Measurements from ENCODE around the gene ATP6V0C.

The ATP6V0C gene

DNA sequence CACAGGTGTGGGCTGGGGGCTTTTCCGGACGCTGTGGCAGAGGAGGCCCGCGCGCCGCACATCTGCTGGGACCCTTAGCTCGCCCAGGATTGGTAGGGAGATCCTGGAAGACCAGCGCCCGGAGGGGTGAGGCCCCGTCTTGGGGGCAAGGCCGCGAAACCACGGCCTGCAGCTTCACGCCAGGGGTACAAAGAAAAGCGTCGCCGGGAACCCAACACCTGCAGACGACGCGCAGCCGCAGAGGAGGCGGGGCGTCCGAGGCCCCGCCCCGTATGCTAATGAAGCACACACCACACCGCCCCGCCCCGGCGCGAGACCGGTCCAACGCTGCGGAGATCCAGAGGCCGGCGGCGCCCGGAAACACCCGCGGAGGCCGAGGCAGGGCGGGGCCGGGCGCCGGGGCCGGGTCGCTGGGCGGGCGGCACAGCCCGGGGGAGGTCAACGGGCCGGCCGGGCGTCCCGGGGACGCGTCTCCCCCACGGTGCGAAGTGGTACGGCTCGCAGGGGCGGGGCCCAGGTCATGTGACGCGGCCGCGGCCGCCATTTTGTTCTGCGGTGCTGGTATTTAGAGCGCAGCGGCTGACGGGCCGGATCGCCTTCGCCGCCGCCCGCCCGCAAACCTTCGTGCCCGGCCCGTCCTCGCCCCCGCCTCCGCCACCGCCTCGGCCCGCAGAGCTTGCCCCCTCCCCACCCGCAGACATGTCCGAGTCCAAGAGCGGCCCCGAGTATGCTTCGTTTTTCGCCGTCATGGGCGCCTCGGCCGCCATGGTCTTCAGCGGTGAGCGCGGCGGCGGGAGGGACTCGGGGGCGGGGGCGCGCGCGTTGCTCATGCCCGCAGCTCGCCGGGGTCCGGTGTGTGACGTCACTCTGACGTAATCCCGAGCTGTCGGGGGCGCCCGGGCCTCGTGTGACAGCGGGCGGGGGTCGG, at the start of gene ATP6V0C:
TSS of gene ATP6V0C (plus strand) at position 548 of the 928 bp plus-strand sequence. CDS start at position 700, 152 bp downstream.
- peak; percentile 93 to 95 for DNase-seq

DNA sequence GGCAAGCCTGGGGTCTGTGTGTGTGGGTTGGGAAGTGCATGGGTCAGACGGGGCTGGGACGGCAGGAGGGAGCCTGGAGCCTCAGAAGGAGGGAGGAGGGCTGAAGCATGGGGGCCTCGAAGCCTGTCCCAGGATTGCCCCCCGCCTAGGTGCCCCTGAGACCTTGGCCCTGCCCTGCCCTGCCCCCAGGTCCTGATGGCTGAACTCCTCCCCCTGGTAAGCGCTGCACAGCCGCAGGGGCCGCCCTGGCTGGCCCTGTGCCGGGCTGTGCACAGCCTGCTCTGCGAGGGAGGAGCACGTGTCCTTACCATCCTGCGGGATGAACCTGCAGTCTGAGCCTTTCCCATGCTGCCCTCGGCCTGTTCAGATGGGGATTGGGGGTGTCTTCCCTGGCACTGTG, 49.4 kb upstream of the ATP6V0C start:
- no peak for DNase-seq

DNA sequence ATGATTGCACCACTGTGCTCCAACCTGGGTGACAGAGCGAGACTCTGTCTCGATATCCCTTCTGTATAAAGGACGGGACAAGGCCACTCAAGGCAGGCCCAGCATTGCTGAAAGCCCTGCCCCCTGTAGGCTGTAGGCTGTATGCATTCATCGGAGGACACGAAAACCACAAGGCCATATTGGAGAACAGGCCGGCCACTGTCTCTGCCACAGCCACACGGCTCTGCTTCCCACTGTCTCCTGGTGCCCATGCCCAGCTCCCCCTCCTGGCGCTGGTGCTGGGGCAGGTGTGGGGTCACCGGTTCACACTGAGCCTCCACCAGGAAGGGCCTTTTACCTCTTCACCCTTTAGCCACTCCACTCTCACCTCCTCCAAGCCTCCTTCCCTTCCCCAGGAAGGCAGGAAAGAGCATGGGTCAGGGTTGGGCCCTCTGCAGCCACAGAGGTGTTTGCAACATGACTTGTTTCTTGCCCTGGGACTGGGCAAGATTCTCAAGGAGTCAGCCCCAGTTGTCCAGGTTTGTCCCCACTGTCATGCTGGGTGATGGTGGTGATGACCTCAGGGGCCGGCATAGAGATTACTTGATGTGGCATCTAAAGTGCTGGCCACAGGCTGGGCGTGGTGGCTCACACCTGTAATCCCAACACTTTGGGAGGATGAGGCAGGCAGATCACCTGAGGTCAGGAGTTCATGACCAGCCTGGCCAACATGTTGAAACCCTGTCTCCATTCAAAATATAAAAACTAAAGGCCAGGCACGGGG, 47.9 kb upstream of the ATP6V0C start:
- no peak for DNase-seq

DNA sequence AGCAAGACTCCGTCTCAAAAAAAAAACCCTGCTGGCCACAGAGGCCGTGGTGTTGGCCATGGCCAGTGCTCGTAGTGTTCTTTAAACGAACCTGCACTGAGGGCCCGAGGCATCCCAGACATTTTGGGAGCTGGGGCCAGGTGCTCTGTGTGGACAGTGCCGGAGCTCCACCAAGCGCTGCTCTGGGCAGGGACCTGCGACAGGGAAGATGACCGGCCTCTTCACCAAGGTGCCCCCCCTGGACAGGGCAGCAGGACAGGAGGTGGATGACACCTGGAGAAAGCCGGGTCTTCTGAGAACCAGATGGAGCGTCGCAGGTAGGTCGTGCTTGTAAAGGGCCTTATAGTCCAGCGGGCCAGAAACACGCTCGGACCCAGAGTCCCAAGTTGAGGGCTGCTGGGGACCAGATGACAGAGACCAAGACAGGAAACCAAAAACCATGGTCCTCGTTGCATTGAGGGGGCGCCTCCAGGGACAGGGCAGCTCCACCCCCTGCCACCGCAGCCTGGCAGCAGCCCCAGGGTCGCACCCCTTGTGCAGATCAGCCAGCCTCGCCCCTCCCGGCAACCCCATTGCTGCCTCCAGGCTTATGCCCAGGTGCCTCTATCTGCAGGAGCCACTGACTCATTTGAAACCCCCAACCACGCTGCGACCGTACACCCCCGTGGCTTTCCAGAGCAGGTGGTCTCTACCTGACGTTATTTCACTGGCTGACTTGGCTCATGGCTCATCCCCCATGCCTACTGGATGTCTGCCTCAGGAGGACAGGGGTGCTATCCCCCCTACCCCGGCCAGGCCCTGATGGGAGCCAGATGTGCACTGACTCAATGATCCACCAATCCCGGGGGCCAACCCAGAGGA, 46.9 kb upstream of the ATP6V0C start:
- no peak for DNase-seq

DNA sequence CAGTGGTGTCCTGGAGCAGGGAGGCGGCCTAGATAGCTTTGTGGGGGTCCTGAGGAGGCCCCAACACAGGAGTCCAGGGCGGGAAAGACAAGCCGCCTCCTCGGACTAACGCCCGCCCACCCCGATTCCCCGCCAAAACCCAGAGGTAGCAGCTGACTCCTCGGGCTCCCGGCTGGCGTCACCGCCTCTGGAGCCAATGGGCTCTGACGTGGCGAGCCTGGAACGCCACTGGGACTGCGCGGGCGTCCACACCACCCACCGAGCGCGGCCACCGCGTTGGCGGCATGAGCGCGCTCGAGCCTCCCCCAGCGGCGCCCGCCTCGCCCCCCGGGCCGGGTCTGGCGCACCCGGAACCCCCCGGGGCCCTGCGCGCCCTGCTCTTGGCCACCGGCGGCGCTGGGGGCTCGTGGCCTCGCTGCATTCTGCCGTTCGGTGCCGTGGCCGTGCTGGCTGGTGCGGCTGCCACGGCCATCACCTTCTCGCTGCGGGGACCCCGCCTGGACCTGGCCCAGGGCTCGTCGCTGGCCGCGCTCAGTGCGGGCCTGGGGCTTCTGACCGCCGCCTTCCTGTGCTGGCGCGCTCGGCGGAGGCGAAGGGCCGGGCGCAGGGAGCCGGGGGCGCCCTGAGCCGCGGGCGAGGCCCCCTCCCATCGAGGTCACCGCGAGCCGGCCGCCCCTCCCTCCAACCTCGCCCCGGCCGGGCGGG, 46.1 kb upstream of the ATP6V0C start:
- DNase-seq: peak; percentile 86 to 93

DNA sequence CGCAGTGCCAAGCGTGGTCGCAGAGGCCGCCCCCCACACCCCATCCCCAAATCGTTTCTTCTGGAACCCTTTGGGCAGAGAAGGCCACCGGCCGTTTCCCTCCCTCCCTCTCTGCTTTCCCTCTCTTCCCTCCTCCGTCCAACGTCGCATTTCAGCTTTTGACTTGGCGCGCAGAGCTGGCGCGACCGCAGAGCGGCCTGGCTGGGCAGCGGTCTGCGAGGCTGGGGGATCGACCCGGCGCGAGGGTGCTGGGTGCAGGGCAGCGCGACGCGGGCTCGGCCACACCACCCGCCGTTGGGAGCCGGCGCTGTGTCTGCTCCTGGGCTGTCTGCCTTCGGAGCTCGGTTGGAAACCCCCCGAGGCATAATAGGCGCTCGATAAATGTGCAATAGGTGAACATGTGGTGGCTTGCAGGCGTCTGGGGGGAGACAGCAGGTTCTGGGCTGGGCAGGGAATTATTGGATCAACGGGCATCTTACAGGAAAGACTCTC, 45.5 kb upstream of the ATP6V0C start:
- DNase-seq: peak; percentile 85 to 90

DNA sequence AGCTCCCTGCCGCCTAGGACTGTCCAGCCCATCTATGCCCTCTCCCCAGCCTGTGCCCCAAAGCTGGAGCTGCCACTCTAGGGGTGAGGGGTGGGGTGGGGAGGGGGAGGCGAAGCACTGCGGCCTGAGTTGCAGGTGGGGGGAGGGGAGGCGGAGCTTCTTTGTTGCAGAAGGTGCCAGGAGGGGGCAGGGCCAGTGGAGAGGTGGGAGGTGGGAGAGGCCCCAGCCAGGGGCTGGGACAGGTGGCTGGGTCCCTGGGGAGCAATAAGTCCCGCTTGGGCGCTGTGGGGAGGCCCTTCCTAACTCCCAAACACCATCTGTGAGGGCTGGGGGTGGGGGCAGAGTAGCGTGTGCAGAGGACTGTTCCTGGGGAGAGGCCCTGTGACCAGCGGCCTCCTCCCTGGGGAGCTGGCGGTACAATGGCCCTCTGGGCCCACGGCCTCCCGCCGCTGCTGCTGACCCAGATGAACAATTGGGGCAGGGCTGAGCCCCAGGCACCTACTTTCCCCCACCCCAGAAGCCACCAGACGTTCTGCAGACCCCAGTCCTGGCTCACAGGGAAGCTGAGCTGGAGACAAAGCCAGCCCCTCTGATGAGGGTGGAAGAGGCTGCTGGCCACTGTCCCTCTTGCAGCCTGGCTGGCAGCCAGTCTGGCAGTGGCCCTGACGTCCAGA, 44.9 kb upstream of the ATP6V0C start:
- peak; percentile 95 for DNase-seq

DNA sequence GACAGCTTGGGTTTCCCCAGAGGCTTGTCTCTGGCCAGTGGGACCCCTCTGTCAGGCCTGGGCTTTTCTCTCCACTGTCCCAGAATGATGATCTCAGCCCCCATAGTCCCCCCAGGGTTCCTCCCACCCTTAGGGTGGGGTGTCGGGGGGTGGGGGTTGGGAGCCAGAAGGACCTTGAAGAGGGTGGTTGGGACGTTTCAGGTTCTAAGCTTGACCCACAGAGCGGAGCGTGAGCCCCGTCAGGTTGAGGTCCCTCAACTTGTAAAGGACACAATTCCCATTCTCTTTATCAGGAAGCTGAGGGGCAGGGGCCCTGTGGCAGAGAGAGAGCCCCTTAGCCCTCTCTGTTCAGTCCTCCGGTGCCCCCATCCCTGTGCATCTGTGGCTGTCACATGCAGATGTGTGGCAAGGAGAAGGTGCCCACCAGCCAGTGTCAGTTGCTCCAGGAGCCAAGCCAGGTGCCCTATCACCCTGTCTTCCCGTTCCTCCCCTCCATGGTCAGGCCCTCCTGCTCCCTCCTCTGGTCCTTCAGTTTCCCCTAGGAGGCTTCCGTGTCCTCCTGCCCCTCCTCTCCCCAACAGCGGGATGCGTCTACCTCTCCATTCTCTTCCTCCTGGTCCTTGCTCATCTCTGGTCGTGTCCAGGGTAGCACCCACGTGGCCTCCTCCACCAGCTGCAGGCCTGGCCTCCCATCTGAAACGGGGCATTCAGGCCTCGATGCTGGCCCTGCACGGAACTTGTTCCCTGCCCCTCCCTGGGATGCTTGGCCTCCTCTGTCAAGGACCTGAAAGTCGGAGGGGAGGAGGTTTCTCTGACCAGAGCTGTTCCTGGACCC, 44.1 kb upstream of the ATP6V0C start:
- no peak for DNase-seq

DNA sequence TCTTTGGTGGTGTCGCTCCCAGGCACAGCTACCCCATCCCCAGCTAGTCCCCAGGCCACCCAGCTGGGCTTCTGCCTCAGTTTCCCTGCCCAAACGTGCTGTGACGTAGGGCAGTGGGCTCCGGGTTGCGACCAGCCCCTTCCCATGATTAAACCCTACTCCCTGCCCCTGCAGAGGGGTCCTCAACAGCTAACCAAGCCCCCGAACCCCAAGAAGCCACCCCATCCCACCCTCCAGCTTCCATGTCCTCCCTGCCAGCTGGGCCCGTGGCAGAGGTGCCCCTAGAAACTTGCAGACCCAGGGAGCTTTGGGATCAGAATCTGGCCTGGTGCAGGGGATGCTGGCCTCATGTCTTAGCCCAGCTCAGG, 43.5 kb upstream of the ATP6V0C start:
- DNase-seq: no peak

DNA sequence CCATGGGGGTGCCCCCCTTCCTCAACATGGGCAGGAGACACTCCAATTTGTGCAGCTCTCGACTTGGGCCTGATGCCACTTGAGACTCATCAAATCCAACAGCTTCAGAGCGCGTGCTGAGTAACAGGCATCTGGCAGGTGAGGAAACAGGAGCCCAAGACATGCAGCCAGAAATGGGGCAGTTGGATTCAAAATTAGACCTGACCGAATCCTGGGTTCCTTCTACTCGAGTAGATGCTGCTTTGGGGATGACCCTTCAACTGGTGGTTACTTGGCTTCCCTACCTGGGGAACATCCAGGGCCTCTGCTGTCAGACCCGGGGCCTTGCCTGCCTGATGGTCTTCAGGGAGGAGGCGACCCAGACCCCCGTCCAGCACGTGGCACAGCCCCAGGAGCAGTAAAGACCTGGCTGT, 43.1 kb upstream of the ATP6V0C start:
- DNase-seq: peak in 1 of 2 experiments; percentile 73

DNA sequence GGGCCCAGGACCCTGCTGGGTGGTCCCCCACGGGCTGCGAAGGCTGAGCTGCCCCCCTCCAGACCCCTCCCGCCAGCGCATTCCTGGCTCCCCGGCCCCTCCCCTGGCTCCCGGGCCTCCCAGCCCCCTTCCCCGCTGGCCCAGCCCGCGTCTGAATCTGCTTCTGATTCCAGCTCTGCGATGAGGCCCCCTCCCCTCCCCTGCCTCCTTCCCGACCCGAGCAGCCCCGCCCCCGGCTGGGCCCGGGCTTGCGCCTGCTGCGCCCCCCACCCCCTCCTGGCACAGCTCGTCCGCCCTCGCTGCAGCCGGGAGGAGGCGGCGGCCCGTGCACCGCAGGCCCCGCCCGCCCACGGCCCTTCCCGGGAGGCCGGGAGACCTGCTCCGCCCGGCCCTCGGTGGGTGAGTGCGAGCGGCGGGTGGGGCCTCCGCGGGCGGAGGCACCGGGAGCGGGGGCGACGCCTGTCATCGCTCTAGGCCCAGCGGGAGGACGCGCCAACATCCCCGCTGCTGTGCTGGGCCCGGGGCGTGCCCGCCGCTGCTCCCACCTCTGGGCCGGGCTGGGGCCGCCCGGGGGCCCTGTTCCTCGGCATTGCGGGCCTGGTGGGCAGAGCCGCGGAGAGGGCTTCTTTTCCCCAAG, 42.6 kb upstream of the ATP6V0C start, which contains the start of gene NTN3:
TSS of gene NTN3 (plus strand) at position 282 of the 637 bp plus-strand sequence. CDS start 405 bp downstream, outside the sequence.
- peak; percentile 71 to 79 for DNase-seq

DNA sequence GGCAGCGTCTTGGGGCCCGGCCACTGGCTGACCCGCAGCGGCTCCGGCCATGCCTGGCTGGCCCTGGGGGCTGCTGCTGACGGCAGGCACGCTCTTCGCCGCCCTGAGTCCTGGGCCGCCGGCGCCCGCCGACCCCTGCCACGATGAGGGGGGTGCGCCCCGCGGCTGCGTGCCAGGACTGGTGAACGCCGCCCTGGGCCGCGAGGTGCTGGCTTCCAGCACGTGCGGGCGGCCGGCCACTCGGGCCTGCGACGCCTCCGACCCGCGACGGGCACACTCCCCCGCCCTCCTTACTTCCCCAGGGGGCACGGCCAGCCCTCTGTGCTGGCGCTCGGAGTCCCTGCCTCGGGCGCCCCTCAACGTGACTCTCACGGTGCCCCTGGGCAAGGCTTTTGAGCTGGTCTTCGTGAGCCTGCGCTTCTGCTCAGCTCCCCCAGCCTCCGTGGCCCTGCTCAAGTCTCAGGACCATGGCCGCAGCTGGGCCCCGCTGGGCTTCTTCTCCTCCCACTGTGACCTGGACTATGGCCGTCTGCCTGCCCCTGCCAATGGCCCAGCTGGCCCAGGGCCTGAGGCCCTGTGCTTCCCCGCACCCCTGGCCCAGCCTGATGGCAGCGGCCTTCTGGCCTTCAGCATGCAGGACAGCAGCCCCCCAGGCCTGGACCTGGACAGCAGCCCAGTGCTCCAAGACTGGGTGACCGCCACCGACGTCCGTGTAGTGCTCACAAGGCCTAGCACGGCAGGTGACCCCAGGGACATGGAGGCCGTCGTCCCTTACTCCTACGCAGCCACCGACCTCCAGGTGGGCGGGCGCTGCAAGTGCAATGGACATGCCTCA, 41.9 kb upstream of the ATP6V0C start:
- peak in 1 of 2 experiments; percentile 36 for DNase-seq

DNA sequence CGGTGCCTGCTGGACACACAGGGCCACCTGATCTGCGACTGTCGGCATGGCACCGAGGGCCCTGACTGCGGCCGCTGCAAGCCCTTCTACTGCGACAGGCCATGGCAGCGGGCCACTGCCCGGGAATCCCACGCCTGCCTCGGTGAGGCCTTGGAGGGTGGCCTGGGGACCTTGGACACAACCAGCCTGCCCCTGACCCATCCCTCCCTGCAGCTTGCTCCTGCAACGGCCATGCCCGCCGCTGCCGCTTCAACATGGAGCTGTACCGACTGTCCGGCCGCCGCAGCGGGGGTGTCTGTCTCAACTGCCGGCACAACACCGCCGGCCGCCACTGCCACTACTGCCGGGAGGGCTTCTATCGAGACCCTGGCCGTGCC, 41.3 kb upstream of the ATP6V0C start:
- DNase-seq: no peak

DNA sequence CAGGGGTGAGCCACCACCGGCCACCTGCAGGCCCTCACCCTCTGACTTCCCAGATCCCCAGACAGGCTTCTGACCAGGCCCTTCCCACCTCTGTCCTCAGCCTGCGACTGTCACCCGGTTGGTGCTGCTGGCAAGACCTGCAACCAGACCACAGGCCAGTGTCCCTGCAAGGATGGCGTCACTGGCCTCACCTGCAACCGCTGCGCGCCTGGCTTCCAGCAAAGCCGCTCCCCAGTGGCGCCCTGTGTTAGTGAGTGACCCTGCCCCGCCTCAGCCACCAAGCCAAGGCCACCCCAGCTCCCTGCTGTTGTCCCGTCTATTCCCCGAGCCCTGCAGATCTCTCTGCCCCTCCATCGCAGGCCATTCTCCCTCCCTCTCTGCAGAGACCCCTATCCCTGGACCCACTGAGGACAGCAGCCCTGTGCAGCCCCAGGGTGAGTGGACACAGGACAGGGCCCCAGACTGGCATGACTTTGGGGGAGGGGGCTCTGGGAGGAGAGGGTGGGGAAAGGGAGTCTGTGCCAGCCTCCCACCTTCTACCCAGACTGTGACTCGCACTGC, 40.8 kb upstream of the ATP6V0C start:
- DNase-seq: no peak

DNA sequence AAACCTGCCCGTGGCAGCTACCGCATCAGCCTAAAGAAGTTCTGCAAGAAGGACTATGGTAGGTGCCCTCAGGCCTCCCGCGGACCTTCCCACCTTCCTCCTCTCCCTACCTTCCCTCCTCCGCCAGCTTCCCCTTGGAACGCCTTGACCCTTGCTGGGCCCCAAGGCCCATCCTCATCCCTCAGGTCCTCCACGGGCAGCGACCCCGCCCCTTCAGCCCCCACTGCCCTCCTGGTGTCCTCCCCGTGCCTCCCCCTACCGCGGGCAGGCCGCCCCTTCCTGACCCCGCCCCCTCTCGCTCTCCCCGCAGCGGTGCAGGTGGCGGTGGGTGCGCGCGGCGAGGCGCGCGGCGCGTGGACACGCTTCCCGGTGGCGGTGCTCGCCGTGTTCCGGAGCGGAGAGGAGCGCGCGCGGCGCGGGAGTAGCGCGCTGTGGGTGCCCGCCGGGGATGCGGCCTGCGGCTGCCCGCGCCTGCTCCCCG, 40.3 kb upstream of the ATP6V0C start:
- DNase-seq: peak; percentile 44 to 52

DNA sequence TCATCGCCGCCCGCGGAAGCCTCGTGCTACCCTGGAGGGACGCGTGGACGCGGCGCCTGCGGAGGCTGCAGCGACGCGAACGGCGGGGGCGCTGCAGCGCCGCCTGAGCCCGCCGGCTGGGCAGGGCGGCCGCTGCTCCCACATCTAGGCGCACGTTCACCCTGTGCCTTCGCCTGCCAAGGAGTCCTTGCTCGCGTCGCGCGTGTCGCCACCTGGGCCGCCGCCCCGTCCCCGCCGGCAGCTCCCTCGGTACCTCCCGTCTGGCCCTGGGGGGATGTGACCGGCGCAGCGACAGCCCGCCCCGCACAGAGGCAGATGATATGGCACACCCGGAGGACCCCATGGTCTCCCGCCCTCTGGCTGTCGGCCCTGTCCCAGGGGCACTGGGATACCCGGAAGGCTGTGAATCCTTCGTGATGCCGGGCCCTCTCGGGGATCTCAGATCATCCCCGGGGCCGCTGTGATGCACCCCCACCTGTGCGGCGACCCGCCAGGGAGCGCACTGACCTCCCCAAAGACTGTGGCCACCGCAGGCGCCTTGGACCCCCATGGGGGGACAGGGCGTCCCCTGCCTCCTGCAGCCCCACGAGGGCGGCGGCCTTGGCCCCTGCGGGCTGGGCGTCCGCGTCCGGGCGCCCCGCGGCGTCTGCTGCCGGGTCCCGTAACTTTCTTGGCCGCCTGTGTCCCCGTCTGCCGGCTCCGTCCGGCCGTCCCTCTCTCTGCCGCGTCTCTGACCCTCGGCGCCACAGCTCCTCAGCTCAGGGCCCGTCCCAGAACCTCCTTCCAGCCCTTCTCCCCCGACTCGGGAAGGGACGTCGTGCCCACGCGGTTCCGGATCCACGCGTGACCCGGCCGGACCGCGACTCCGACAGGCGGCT, 39.5 kb upstream of the ATP6V0C start:
- peak in 1 of 2 experiments; percentile 52 for DNase-seq

DNA sequence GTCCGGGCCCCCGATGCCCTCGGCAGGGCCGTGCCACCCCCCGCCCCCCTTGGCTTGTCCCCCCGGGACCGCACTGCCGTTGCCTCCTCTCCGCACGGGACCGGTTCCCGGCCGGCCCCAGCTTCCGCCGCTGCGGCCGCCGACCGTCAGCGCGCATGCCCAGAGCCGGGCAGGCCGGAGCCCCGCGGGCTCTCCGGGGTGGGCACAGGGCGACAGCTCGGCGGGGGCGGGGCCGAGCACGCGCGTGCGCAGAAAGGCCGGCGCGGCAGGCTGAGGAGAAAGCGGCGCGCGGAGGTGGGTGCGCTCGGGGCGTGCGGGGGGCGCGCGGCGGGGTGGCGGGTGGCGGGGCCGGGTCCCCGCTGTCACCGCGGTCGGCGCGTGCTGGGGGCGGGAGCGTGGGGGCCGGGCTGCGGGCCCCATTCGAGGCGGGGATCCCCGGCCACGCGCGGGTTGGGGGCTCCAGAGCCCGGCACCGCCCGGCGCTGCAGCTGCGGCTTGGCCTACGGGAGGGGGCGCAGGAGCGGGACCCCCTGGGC, 38.8 kb upstream of the ATP6V0C start, which contains the start of gene TBC1D24:
TSS of gene TBC1D24 (plus strand) at position 251 of the 536 bp plus-strand sequence. CDS start 21,022 bp downstream, outside the sequence.
- peak; percentile 84 to 85 for DNase-seq
